ENCODE measurements around the gene CYBC1. TPM values are rescaled to one million over a fixed set of nuclear protein-coding genes. Genes with fewer than 3 reads are reported as not detected.

The CYBC1 gene
- total and polyA plus RNA-seq, 9 of the 15 experiments (the other 6 are each of a cell fraction or from before 2014, with no cell fraction given): 1.3 to 71.8 (median 49.9) TPM

DNA sequence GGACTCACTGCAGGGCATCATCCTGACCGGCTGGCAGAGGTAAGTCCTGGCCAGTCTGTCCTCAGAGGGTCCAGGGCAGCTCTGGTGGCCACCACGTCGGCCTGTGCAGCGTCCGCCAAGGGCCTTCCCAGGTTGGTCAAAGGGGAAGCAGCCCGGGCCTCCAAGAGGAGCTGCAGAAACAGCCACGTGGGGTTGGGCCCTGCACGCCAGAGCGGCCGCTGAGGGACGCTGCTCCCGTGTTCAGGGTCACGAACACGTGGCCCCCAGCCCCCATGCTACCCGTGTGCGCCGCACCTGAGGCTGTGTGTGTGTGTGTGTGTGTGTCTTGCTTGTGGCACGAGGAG is 13.3 kb downstream of the CYBC1 start:
- ATAC-seq: no peak
- Histone ChIP-seq H3K27me3 (ENCODE audit: control insufficient read depth in 2 of 2, insufficient read depth in 2 of 2, low read length in 2 of 2) (no peaks in the 10 kb centered on the region), H3K4me2 (ENCODE audit: insufficient read depth, low read length) (no peak overlapping the region), H2AFZ (ENCODE audit: low read depth, low read length) (no peak overlapping the region), H3K79me2 (ENCODE audit: control insufficient read depth, insufficient read depth, low read length) (no peaks in the 10 kb centered on the region), H3K4me1 (replicated peaks in 1 of 2; ENCODE audit: control insufficient read depth in 2 of 2, insufficient read depth in 2 of 2, low read length in 2 of 2) (peaks cover 0 to 67% of the 10 kb centered on the region in 2 experiments; a peak in 2 of 5 replicates), H3K27ac (ENCODE audit: extremely low read depth, low read depth, low read length) (no peak overlapping the region), H3K9me1 (ENCODE audit: control insufficient read depth, insufficient read depth, low read length) (no peaks in the 10 kb centered on the region), H3K36me3 (ENCODE audit: control insufficient read depth, insufficient read depth, low read length) (peaks cover 3% of the 10 kb centered on the region; the same call in 1 of the 3 replicates), H3K9me3 (replicated peaks; ENCODE audit: control insufficient read depth, insufficient read depth, low read depth, low read length) (no peaks in the 10 kb centered on the region), H3K9ac (ENCODE audit: insufficient read depth in 1 of 2, low read depth in 2 of 2, low read length in 2 of 2) (no peak overlapping the region), H4K20me1 (replicated peaks; ENCODE audit: control insufficient read depth, insufficient read depth, low read length) (no peaks in the 10 kb centered on the region), H3K4me3 (no peak overlapping the region)
- WGBS (ENCODE audit: insufficient coverage, low coverage, missing lambda C conversion rate): 84% methylated on average over 13 of the region's 18 CpGs
- intact Hi-C loops (cut with micrococcal nuclease) (no loop called here), in situ Hi-C loops (cut with MboI) (no loop called here)
- BruUV-seq (replicated peaks): no TSS peak
- no peak for DNase-seq (ENCODE audit: extremely low read depth in 1 of 4, low spot score in 3 of 4)
- ChIA-PET CTCF (ENCODE audit: low intra/inter-chr PET ratio) (no interaction called here), POLR2A (interaction anchor here (1.7 kb wide), 1 partner anchor 18 kb away, joined by 6 read pairs; no protein-coding TSS in a partner anchor)
- FAIRE-seq: no peak
- TF ChIP-seq ZNF224 (CRISPR knock-in tag; IDR thresholded peaks at IDR 0.05) (no peak), POLR2G (IDR thresholded peaks at IDR 0.05; ENCODE audit: low read depth, low read length) (0 out of 2 replicates have a peak, but pooled peaks have one; percentile 0)

DNA sequence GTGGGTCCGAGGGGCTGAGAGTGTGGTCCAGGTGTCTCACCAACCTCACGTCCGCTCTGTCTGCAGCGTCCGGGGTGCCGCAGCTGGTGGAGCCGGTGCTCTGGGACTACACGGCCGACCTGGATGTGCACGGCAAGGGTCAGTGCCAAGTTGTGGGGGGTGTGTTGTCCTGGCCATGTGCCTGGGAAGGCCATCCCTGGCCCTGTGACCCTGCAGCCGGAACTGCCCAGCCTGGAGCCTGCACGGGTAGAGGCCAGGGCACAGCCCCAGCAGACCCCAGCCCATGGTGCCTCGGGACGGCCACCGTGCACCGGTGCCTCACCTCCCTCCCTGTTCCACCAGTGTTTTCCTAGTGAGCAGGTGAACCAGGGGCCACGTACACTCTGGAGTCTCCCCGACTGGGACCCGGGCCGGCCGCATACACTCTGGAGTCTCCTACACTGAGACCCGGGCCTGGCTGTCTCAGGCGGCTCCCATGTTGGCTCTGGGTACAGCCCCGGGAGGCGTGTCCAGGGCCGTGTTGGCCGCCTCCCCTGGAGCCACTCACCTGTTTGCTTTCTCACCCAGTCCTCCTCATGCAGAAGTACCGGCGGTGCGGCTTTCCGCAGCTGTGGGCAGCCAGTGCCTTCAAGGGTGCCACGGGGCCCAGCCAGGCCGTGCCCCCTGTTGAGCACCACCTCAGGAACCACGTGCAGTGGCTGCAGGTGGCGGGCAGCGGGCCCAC is 13.8 kb downstream of the CYBC1 start:
- no peak for ATAC-seq

More for the DNA sequence above, 13.8 kb downstream of the CYBC1 start:
- intact Hi-C loops (cut with micrococcal nuclease) (no loop called here), in situ Hi-C loops (cut with MboI) (no loop called here)
- no TSS peak for BruUV-seq (replicated peaks)
- WGBS (ENCODE audit: insufficient coverage, low coverage, missing lambda C conversion rate): 91% methylated on average over 27 of the region's 36 CpGs
- POLR2A ChIA-PET: no interaction called here
- Histone ChIP-seq H3K4me2 (ENCODE audit: insufficient read depth, low read length) (no peak overlapping the region), H3K4me3 (no peak overlapping the region), H2AFZ (ENCODE audit: low read depth, low read length) (no peak overlapping the region), H3K79me2 (ENCODE audit: control insufficient read depth, insufficient read depth, low read length) (no peaks in the 10 kb centered on the region), H3K36me3 (ENCODE audit: control insufficient read depth, insufficient read depth, low read length) (0 out of 3 replicates have a peak, but pooled peaks cover 2% of the 10 kb centered on the region), H4K20me1 (replicated peaks; ENCODE audit: control insufficient read depth, insufficient read depth, low read length) (no peaks in the 10 kb centered on the region), H3K27me3 (ENCODE audit: control insufficient read depth in 2 of 2, insufficient read depth in 2 of 2, low read length in 2 of 2) (no peaks in the 10 kb centered on the region), H3K27ac (ENCODE audit: extremely low read depth, low read depth, low read length) (no peak overlapping the region), H3K9me3 (replicated peaks; ENCODE audit: control insufficient read depth, insufficient read depth, low read depth, low read length) (no peaks in the 10 kb centered on the region), H3K4me1 (replicated peaks in 1 of 2; ENCODE audit: control insufficient read depth in 2 of 2, insufficient read depth in 2 of 2, low read length in 2 of 2) (peaks cover 0 to 67% of the 10 kb centered on the region in 2 experiments; a peak in 2 of 5 replicates), H3K9ac (ENCODE audit: insufficient read depth in 1 of 2, low read depth in 2 of 2, low read length in 2 of 2) (no peak overlapping the region; a peak in 1 of 4 replicates), H3K9me1 (ENCODE audit: control insufficient read depth, insufficient read depth, low read length) (no peaks in the 10 kb centered on the region)
- DNase-seq (ENCODE audit: extremely low read depth in 1 of 4, low spot score in 3 of 4): no peak
- CTCF ChIA-PET (ENCODE audit: low intra/inter-chr PET ratio): no interaction called here
- TF ChIP-seq HMGN3 (IDR thresholded peaks at IDR 0.05; ENCODE audit: borderline replicate concordance, extremely low read depth, insufficient read length, low read depth, low read length) (peak; percentile 19), POLR2G (IDR thresholded peaks at IDR 0.05; ENCODE audit: low read depth, low read length) (peak; percentile 35; the same call in 1 of the 2 replicates), ZNF347 (CRISPR knock-in tag; IDR thresholded peaks at IDR 0.05; ENCODE audit: low read depth) (no peak)
- no peak for FAIRE-seq

Measured in K562 (cell line).